DND-41 (cell line): ENCODE data around the gene BIRC5.

Experiments
- EZH2 ChIP-seq: IDR thresholded peaks from 3 replicates; pipeline ENCODE4 v1.6.1; 2012; ENCODE audit warnings: borderline replicate concordance, low read depth, mild to moderate bottlenecking, moderate library complexity, low read length, inconsistent platforms; ENCODE audit not compliant: severe bottlenecking
- TF ChIP-seq, protein P1 (sequence below): IDR thresholded peaks from 2 replicates; pipeline ENCODE4 v1.5.1; 2012; ENCODE audit warnings: borderline replicate concordance, low read length, moderate library complexity, mild to moderate bottlenecking; ENCODE audit not compliant: poor library complexity, severe bottlenecking; ENCODE audit errors: extremely low read depth

DNA sequence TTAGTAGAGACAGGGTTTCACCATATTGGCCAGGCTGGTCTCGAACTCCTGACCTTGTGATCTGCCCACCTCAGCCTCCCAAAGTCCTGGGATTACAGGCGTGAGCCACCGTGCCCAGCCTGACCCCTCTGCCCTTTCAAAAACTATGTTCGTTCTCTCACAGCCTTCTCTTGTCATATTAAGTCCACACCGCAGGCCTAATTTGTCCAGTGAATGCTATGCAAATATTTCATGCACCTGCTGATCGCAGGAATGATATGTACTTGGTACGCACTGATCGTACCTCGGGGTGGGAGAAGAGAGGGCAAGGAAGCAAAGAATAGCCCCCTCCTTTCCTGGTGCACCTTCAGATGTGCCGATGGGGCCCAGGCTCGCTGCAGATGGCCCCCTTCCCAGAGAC is 3.0 kb upstream of the BIRC5 start:
- TF ChIP-seq, protein P1, sequence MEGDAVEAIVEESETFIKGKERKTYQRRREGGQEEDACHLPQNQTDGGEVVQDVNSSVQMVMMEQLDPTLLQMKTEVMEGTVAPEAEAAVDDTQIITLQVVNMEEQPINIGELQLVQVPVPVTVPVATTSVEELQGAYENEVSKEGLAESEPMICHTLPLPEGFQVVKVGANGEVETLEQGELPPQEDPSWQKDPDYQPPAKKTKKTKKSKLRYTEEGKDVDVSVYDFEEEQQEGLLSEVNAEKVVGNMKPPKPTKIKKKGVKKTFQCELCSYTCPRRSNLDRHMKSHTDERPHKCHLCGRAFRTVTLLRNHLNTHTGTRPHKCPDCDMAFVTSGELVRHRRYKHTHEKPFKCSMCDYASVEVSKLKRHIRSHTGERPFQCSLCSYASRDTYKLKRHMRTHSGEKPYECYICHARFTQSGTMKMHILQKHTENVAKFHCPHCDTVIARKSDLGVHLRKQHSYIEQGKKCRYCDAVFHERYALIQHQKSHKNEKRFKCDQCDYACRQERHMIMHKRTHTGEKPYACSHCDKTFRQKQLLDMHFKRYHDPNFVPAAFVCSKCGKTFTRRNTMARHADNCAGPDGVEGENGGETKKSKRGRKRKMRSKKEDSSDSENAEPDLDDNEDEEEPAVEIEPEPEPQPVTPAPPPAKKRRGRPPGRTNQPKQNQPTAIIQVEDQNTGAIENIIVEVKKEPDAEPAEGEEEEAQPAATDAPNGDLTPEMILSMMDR: no peak
- TF ChIP-seq EZH2: no peak
